ENCODE results near the gene ATXN7L1.

Gene ATXN7L1, protein sequence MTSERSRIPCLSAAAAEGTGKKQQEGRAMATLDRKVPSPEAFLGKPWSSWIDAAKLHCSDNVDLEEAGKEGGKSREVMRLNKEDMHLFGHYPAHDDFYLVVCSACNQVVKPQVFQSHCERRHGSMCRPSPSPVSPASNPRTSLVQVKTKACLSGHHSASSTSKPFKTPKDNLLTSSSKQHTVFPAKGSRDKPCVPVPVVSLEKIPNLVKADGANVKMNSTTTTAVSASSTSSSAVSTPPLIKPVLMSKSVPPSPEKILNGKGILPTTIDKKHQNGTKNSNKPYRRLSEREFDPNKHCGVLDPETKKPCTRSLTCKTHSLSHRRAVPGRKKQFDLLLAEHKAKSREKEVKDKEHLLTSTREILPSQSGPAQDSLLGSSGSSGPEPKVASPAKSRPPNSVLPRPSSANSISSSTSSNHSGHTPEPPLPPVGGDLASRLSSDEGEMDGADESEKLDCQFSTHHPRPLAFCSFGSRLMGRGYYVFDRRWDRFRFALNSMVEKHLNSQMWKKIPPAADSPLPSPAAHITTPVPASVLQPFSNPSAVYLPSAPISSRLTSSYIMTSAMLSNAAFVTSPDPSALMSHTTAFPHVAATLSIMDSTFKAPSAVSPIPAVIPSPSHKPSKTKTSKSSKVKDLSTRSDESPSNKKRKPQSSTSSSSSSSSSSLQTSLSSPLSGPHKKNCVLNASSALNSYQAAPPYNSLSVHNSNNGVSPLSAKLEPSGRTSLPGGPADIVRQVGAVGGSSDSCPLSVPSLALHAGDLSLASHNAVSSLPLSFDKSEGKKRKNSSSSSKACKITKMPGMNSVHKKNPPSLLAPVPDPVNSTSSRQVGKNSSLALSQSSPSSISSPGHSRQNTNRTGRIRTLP

DNA sequence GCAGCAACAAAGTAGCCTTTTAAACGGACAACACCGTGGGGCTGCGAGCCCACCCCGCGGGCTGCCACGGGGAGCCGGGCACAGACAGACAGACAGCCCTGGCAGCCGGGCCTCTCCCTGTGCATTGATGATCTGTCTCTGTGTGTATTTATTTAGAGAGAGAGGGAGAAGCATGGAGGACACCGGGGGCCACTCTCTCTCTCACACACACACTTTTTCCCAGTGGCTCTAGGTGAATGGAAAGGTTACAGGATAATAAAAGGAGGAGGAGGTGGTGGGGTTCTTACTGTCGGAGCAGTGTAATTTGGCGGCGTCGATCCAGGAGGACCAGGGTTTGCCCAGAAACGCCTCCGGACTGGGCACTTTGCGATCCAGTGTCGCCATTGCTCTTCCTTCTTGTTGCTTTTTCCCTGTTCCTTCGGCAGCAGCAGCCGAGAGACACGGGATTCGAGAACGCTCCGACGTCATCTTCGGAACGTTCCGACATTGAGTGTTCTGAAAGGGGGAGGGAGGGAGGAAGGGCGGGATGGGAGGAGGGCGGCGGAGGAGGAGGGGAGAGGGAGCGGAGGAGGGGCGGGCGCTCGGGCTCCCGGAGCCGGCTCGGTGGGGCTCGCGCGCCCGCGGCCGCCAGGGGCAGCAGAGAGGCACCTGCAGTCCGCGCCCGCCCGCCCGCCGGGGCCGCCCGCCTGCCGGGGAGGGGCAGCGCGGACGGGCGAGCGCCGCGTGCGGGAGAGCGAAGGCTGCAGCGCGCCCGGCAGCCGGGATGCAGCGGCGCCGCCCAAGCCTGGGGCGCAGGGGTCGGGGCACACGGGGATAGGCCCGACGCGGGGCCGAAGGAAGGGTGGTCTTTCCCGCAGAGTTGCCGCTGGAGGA, at the start of gene ATXN7L1:
Gene ATXN7L1, minus strand, starts transcription at position 509 of the 873 bp plus-strand sequence. Its CDS starts 41 bp downstream, at position 468.
- DNase-seq (ENCODE audit: low read depth in 2 of 3, low spot score in 2 of 3), result peak; percentile 75 to 77 (median 77)

DNA sequence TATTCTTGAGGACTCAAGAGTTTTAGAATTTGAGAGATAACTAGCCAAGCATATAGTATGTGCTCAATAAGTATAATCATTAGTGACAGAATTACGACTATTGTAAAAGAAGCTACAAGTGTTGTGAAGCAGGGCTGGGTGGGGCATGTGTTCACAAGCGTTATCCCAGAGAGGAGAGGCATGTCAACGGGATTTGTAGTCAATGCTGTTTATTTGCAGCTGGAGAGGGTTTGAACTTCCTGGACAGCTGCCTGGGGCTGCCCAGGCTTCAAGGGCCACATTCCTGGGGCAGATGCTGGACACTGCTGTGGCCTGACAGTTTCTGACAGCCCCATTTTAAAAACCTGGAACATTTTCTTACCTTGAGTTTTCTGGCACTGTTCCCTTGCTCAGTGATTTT, 49.7 kb upstream of the ATXN7L1 start:
- no peak for DNase-seq (ENCODE audit: low read depth in 2 of 3, low spot score in 2 of 3)

GRCh38 chr7:105924945-105925344, 48.5 kb upstream of the ATXN7L1 start:
- no peak for DNase-seq (ENCODE audit: low read depth in 2 of 3, low spot score in 2 of 3)

DNA sequence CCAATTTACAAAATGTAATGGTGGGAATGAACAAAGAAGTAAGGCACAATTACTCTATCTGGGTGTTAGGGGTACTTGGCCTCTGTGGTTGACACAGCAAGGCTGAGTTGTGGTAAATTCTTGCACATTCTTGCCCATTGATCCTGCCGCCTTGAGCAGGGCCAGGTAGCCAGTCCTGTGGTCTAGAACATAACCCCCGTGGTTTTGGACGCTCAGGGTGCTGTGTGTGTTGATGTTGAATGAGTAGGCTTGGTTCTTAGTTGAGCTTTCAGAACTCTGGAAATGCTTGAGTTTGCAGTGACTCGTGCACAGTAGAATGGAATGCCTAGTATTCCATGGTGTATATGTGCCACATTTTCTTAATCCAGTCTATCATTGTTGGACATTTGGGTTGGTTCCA, 44.4 kb upstream of the ATXN7L1 start:
- DNase-seq (ENCODE audit: low read depth in 2 of 3, low spot score in 2 of 3), result no peak

DNA sequence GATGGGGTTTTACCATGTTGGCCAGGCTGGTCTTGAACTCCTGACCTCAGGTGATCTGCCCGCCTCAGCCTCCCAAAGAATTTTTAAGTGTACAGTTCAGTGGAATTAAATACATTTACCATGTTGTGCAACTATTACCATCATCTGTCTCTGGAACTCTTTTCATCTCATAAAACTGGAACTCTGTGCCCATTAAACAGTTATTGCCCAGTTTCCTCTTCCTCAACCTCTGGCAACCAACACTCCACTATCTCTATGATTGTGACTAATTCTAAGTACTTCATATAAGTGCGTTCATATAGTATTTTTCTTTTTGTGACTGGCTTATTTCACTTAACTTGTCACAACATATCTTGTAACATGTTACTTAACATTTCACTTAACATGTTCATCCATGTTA, 41.3 kb upstream of the ATXN7L1 start:
- DNase-seq (ENCODE audit: low read depth in 2 of 3, low spot score in 2 of 3), result no peak

GRCh38 chr7:105916603-105917002, 40.2 kb upstream of the ATXN7L1 start:
- DNase-seq (ENCODE audit: low read depth in 2 of 3, low spot score in 2 of 3), result no peak

DNA sequence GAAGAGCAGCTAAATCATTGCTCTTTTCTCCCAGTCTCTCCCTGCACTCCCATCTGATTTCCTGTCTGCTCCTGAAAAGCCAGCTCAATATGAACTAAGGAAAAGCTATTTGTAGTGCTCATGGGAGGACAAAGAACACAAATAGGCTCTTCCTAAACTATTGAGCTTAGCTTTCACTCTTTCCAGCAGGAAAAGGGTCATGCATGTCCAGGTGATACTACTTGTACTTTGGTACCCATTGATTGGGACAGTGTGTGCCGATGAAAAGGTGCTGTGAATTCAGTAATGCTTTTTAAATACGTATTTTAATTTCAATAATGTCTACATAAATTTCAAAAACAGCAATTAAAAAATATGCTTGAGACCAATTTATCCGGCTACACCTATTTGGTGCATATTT, 37.5 kb upstream of the ATXN7L1 start:
- DNase-seq (ENCODE audit: low read depth in 2 of 3, low spot score in 2 of 3), result no peak

GRCh38 chr7:105911961-105912575, 35.7 kb upstream of the ATXN7L1 start:
- no peak for DNase-seq (ENCODE audit: low read depth in 2 of 3, low spot score in 2 of 3)

GRCh38 chr7:105910172-105910571, 33.8 kb upstream of the ATXN7L1 start:
- DNase-seq (ENCODE audit: low read depth in 2 of 3, low spot score in 2 of 3), result no peak

- DNase-seq (ENCODE audit: low read depth in 2 of 3, low spot score in 2 of 3), result no peak
These were observed 33.3 kb upstream of the ATXN7L1 start for GRCh38 chr7:105909742-105910141.

- DNase-seq (ENCODE audit: low read depth in 2 of 3, low spot score in 2 of 3), result no peak
These were observed 30.9 kb upstream of the ATXN7L1 start for GRCh38 chr7:105907129-105907846.

DNA sequence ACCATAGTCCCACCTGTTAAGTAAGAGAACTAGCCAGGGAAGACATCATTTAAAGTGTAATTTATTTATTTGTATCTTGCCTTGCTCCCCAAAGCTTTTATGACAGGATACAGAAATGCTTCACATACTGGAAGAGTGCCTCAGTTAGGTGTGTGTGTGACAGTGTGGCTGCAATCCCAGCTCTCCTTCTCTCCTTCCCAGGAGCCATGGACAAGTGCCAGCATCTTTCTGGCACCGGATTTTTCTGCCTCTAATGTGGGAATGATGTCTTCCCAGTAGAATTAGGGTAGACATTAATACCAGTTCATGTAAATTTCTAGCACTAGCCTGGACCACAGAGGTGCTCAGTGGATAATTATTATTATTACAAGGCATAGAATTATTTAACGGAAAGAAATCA, 30.3 kb upstream of the ATXN7L1 start:
- no peak for DNase-seq (ENCODE audit: low read depth in 2 of 3, low spot score in 2 of 3)

- DNase-seq (ENCODE audit: low read depth in 2 of 3, low spot score in 2 of 3), result no peak
These were observed 29.6 kb upstream of the ATXN7L1 start for GRCh38 chr7:105905910-105906568.

DNA sequence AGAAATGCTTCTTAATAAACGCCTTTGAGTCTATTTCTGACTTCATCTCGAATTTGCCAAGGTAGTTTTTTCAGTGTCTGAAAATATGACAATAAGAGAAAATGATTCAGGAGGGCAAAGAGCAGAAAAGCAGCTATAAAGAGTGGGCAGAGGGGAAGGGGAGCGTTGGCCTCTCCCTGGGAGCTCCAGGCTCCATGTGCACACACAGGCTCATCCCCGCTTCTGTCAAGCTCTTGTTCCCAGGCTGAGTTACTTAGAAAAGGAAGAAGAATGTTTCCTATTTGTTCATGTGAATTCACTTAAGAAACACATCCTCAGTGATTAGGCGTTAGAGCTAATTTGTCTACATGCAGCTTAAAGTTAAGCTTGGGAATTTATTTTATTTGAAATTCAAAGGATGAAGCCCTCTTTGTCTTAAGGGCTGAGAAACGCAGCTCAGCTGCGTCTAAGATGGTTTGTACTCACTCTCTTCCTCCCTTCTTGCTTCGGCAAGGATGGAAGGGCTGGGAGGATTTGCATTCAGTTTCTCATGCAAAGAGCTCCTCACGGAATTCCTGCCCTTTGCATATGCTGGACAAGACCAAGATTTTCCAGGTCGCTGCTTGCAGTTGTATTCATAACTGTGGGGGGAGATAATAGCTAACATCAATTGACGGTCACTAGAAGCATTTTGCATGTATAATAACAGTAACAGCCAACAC, 29.0 kb upstream of the ATXN7L1 start:
- no peak for DNase-seq (ENCODE audit: low read depth in 2 of 3, low spot score in 2 of 3)

DNA sequence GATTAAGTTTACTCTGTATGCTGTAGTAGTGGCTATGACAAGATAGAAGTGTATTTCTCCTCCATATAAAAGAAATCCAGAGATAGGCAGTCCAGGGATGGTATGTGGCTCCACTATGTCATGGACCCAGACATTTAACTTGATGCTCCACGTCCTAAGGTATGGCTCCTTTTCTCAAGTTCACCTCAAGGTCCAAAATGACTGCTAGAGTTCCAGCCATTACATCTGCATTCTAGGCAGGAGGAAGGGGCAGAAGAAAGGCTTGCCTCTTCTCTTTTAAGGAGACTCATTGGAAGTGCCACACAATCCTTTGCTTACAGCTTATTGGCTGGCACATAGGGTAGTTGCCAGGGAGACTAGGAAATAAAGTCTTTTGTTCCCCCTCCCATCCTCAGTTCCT, 27.7 kb upstream of the ATXN7L1 start:
- DNase-seq (ENCODE audit: low read depth in 2 of 3, low spot score in 2 of 3), result no peak

DNA sequence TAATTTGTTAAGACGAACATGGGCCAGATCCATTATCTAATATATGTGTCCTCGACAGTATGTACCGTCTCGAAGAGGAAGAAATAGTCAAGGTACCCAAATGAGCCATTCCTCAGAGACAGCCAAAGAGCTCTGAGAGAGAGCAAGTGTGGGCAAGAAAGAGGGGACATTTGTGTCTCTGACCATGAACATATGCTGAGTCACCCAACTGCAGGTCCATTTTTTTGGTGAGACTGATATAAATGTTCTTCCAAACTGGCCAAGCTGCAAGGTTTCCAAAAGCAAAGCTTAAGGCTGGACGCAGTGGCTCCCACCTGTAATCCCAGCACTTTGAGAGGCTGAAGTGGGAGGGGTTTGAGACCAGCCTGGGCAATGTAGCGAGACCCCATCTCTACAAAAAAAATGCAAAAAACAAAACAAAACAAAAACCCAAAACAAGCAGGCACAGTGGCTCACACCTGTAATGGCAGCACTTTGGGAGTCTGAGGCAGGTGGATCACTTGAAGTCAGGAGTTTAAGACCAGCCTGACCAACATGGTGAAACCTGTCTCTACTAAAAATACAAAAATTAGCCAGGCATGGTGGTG, 26.0 kb upstream of the ATXN7L1 start:
- DNase-seq (ENCODE audit: low read depth in 2 of 3, low spot score in 2 of 3), result no peak

DNA sequence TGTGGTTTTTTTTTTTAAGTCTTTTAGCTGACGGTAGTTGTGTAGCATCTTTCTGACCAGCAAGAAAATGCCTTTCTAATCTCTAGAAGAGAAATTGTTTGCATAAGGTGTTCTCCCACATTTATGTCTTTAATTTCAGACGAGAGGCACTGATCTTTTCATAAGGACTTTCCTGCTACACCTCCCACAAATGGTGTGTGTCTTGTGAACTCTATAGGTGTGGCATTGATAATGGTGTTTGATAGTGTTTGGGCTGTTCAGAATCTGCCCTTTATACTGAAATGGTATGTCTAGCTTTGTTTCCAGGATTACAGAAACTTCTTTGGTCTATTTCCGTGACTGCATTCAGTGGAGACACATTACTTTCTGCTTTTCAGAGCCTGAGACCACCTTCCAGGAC, 21.6 kb upstream of the ATXN7L1 start:
- no peak for DNase-seq (ENCODE audit: low read depth in 2 of 3, low spot score in 2 of 3)

DNA sequence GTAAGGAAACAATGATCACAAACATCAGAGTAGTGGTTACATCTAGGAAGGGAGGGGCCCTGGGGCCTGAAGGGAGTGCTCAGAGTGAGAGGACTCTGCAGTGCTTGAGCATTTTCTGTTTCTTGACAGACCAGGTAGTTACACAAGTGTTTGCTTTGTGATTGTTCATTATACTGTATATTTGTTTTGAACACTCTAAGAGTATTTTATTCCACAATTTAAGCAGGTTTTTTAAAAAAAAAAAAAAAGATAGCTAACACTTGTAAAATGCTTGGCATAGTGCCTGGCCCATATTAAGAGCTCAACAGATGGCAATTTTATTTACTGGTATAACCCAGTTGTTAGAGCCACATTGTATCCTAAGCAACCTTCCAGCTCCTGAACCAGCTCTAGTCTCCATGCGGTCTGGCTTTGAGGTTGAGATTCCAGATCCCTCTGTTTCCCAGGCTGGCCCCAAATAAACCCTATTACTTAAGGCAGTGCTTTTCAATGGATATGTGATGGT, 20.1 kb upstream of the ATXN7L1 start:
- DNase-seq (ENCODE audit: low read depth in 2 of 3, low spot score in 2 of 3), result no peak
